GM23338 (cell line): ENCODE results near the gene TRAK1. TPM values are rescaled to one million over a fixed set of nuclear protein-coding genes. Genes with fewer than 3 reads are reported as not detected.

Source experiments
- ATAC-seq: fragments of 200-7000 bp; cut with Tn5 transposase; 3 replicates; pipeline ENCODE4 v1.9.1; 2020
- DNase-seq: peaks from one replicate; pipeline ENCODE4 v3.0.0-alpha.2; 2015; ENCODE audit warnings: low spot score
- H2AFZ ChIP-seq: fragments of 200-600 bp; sonication (generic); 2 replicates; pipeline ENCODE4 v1.8.0; 2016; ENCODE audit warnings: antibody characterized with exemption, mild to moderate bottlenecking, moderate library complexity
- H3F3A ChIP-seq: fragments of 200-600 bp; sonication (generic); replicated peaks from 2 replicates; pipeline ENCODE4 v1.8.0; 2017; ENCODE audit warnings: antibody characterized with exemption, mixed run types, low read depth
- H3K27ac ChIP-seq: fragments of 200-600 bp; sonication (generic); 2 replicates; pipeline ENCODE4 v1.6.1; 2016; ENCODE audit warnings: low read depth
- H3K27me3 ChIP-seq: fragments of 200-600 bp; sonication (generic); 2 replicates; pipeline ENCODE4 v1.8.0; 2016; ENCODE audit warnings: mild to moderate bottlenecking, mixed run types, moderate library complexity; ENCODE audit not compliant: insufficient read depth
- H3K36me3 ChIP-seq: fragments of 200-600 bp; sonication (generic); 2 replicates; pipeline ENCODE4 v1.8.0; 2016; ENCODE audit warnings: mild to moderate bottlenecking; ENCODE audit not compliant: insufficient read depth
- H3K4me1 ChIP-seq: fragments of 200-600 bp; sonication (generic); 2 replicates; pipeline ENCODE4 v1.8.0; 2016; ENCODE audit warnings: mild to moderate bottlenecking, moderate library complexity; ENCODE audit not compliant: insufficient read depth
- H3K4me2 ChIP-seq: fragments of 200-600 bp; sonication (generic); 2 replicates; pipeline ENCODE4 v1.7.1; 2017; ENCODE audit warnings: mixed run types
- H3K4me3 ChIP-seq: fragments of 200-600 bp; sonication (generic); 2 replicates; pipeline ENCODE4 v1.6.1; 2016; ENCODE audit warnings: mixed run types
- H3K79me2 ChIP-seq: fragments of 200-600 bp; sonication (generic); replicated peaks from 2 replicates; pipeline ENCODE4 v1.8.0; 2017; ENCODE audit warnings: mild to moderate bottlenecking; ENCODE audit not compliant: insufficient read depth
- H3K9me2 ChIP-seq: fragments of 200-600 bp; sonication (generic); 2 replicates; pipeline ENCODE4 v1.8.0; 2017; ENCODE audit not compliant: insufficient read depth
- H4K20me1 ChIP-seq: fragments of 200-600 bp; sonication (generic); replicated peaks from 2 replicates; pipeline ENCODE4 v1.8.0; 2017; ENCODE audit warnings: mild to moderate bottlenecking; ENCODE audit not compliant: insufficient read depth
- H3K27ac Mint-ChIP-seq: 2 replicates; pipeline ENCODE4 v1.8.0; 2020; ENCODE audit warnings: inconsistent platforms, mild to moderate bottlenecking, moderate library complexity, mixed read lengths
- H3K27me3 Mint-ChIP-seq: 3 replicates; pipeline ENCODE4 v1.8.0; 2022; ENCODE audit warnings: low read depth, mild to moderate bottlenecking, moderate library complexity, mixed read lengths, inconsistent platforms; ENCODE audit not compliant: insufficient read depth, poor library complexity
- H3K36me3 Mint-ChIP-seq: 3 replicates; pipeline ENCODE4 v1.8.0; 2021; ENCODE audit warnings: low read depth, mild to moderate bottlenecking, inconsistent platforms, moderate library complexity, mixed read lengths
- H3K4me1 Mint-ChIP-seq: 3 replicates; pipeline ENCODE4 v1.8.0; 2020; ENCODE audit warnings: mild to moderate bottlenecking, inconsistent platforms, mixed read lengths
- H3K4me3 Mint-ChIP-seq: 3 replicates; pipeline ENCODE4 v1.8.0; 2021; ENCODE audit warnings: moderate library complexity, mild to moderate bottlenecking, inconsistent platforms, mixed read lengths
- H3K9me3 Mint-ChIP-seq: 3 replicates; pipeline ENCODE4 v1.8.0; 2020; ENCODE audit warnings: moderate library complexity, mild to moderate bottlenecking, inconsistent platforms, mixed read lengths
- CTCF ChIP-seq, 2 experiments: fragments of 200-600 bp in 1 of 2; sonication (generic) in 1 of 2; conservative IDR thresholded peaks; 2 replicates each; pipeline versions ENCODE4 v1.5.1 to v1.6.1; 2016 to 2017; ENCODE audit warnings: antibody characterized with exemption in 2 of 2, low read depth in 2 of 2, mild to moderate bottlenecking in 2 of 2, moderate library complexity in 1 of 2
- ETS1 ChIP-seq: IDR thresholded peaks from 2 replicates; pipeline ENCODE4 v1.6.1; 2016; ENCODE audit warnings: antibody characterized with exemption
- EZH2phosphoT487 ChIP-seq: fragments of 200-600 bp; sonication (generic); IDR thresholded peaks from one replicate; pipeline ENCODE4 v1.8.1; 2018; ENCODE audit warnings: antibody characterized with exemption; ENCODE audit not compliant: unreplicated experiment
- POLR2AphosphoS5 ChIP-seq: IDR thresholded peaks from 2 replicates; pipeline ENCODE4 v1.6.1; 2016; ENCODE audit warnings: antibody characterized with exemption, low read depth
- STAT1 ChIP-seq: IDR thresholded peaks from one replicate; pipeline ENCODE4 v1.6.1; 2016; ENCODE audit warnings: antibody characterized with exemption; ENCODE audit not compliant: unreplicated experiment
- ZNF114 ChIP-seq: fragments of 250-450 bp; sonication (Bioruptor Pico); IDR thresholded peaks from 2 replicates; pipeline ENCODE4 v1.5.0; 2020; ENCODE audit warnings: mild to moderate bottlenecking, moderate library complexity
- ZNF331 ChIP-seq: fragments of 250-450 bp; sonication (Bioruptor Pico); IDR thresholded peaks from 2 replicates; pipeline ENCODE4 v1.5.0; 2020; ENCODE audit warnings: low read depth, mild to moderate bottlenecking, moderate library complexity
- polyA plus RNA-seq: library from polyadenylated mRNA; unstranded; fragments of >200 nt; fragmentation: Nextera tagmentation; extraction: Ambion mirVana; gene quantifications from 2 replicates; pipeline ENCODE4 v1.2.1, GENCODE V29; 2016
- total RNA-seq: library from RNA; depleted of rRNA; stranded (reverse); fragments of >200 nt; shearing (Covaris generic); gene quantifications from 2 replicates; pipeline ENCODE4 v1.2.3, GENCODE V29; 2014
- TF ChIP-seq, protein P1 (sequence below): IDR thresholded peaks from one replicate; pipeline ENCODE4 v1.6.1; 2018; ENCODE audit warnings: antibody characterized with exemption; ENCODE audit not compliant: unreplicated experiment
- TF ChIP-seq, protein P2 (sequence below): fragments of 250-450 bp; sonication (Bioruptor Pico); IDR thresholded peaks from 2 replicates; pipeline ENCODE4 v1.5.0; 2020; ENCODE audit warnings: mild to moderate bottlenecking, moderate library complexity

Gene TRAK1
- total and polyA plus RNA-seq, 2 experiments from 2014 or later, result 13.4 to 47.4 TPM

DNA sequence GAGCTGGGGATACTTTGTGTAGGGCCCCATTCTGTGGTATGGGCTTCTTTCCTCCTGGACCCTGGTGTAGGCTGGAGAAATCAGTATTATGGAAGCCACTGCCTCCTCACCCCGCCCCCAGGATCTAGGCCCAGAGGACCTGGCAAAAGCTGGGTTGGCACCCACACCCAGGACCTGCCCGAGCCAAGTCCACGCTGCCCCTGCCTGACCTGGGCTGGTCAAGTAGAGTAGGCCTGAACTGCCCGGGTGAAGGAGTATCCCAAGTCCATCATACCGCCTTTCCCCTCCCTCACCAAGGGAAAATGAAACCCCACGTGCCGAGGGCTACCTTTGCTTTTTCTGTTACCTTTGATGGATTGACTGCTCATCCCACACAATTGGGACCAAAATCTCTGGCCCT is 37.7 kb upstream of the TRAK1 start (continued):
- TF ChIP-seq, protein P1, sequence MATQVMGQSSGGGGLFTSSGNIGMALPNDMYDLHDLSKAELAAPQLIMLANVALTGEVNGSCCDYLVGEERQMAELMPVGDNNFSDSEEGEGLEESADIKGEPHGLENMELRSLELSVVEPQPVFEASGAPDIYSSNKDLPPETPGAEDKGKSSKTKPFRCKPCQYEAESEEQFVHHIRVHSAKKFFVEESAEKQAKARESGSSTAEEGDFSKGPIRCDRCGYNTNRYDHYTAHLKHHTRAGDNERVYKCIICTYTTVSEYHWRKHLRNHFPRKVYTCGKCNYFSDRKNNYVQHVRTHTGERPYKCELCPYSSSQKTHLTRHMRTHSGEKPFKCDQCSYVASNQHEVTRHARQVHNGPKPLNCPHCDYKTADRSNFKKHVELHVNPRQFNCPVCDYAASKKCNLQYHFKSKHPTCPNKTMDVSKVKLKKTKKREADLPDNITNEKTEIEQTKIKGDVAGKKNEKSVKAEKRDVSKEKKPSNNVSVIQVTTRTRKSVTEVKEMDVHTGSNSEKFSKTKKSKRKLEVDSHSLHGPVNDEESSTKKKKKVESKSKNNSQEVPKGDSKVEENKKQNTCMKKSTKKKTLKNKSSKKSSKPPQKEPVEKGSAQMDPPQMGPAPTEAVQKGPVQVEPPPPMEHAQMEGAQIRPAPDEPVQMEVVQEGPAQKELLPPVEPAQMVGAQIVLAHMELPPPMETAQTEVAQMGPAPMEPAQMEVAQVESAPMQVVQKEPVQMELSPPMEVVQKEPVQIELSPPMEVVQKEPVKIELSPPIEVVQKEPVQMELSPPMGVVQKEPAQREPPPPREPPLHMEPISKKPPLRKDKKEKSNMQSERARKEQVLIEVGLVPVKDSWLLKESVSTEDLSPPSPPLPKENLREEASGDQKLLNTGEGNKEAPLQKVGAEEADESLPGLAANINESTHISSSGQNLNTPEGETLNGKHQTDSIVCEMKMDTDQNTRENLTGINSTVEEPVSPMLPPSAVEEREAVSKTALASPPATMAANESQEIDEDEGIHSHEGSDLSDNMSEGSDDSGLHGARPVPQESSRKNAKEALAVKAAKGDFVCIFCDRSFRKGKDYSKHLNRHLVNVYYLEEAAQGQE, result no peak

- no peak for ATAC-seq
- TF ChIP-seq, protein P2, sequence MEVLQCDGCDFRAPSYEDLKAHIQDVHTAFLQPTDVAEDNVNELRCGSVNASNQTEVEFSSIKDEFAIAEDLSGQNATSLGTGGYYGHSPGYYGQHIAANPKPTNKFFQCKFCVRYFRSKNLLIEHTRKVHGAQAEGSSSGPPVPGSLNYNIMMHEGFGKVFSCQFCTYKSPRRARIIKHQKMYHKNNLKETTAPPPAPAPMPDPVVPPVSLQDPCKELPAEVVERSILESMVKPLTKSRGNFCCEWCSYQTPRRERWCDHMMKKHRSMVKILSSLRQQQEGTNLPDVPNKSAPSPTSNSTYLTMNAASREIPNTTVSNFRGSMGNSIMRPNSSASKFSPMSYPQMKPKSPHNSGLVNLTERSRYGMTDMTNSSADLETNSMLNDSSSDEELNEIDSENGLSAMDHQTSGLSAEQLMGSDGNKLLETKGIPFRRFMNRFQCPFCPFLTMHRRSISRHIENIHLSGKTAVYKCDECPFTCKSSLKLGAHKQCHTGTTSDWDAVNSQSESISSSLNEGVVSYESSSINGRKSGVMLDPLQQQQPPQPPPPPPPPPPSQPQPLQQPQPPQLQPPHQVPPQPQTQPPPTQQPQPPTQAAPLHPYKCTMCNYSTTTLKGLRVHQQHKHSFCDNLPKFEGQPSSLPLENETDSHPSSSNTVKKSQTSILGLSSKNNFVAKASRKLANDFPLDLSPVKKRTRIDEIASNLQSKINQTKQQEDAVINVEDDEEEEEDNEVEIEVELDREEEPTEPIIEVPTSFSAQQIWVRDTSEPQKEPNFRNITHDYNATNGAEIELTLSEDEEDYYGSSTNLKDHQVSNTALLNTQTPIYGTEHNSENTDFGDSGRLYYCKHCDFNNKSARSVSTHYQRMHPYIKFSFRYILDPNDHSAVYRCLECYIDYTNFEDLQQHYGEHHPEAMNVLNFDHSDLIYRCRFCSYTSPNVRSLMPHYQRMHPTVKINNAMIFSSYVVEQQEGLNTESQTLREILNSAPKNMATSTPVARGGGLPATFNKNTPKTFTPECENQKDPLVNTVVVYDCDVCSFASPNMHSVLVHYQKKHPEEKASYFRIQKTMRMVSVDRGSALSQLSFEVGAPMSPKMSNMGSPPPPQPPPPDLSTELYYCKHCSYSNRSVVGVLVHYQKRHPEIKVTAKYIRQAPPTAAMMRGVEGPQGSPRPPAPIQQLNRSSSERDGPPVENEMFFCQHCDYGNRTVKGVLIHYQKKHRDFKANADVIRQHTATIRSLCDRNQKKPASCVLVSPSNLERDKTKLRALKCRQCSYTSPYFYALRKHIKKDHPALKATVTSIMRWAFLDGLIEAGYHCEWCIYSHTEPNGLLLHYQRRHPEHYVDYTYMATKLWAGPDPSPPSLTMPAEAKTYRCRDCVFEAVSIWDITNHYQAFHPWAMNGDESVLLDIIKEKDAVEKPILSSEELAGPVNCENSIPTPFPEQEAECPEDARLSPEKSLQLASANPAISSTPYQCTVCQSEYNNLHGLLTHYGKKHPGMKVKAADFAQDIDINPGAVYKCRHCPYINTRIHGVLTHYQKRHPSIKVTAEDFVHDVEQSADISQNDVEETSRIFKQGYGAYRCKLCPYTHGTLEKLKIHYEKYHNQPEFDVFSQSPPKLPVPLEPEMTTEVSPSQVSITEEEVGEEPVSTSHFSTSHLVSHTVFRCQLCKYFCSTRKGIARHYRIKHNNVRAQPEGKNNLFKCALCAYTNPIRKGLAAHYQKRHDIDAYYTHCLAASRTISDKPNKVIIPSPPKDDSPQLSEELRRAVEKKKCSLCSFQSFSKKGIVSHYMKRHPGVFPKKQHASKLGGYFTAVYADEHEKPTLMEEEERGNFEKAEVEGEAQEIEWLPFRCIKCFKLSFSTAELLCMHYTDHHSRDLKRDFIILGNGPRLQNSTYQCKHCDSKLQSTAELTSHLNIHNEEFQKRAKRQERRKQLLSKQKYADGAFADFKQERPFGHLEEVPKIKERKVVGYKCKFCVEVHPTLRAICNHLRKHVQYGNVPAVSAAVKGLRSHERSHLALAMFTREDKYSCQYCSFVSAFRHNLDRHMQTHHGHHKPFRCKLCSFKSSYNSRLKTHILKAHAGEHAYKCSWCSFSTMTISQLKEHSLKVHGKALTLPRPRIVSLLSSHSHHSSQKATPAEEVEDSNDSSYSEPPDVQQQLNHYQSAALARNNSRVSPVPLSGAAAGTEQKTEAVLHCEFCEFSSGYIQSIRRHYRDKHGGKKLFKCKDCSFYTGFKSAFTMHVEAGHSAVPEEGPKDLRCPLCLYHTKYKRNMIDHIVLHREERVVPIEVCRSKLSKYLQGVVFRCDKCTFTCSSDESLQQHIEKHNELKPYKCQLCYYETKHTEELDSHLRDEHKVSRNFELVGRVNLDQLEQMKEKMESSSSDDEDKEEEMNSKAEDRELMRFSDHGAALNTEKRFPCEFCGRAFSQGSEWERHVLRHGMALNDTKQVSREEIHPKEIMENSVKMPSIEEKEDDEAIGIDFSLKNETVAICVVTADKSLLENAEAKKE (CRISPR knock-in tag), result no peak
- TF ChIP-seq ZNF331 (CRISPR knock-in tag) (no peak), EZH2phosphoT487 (no peak), ETS1 (no peak), POLR2AphosphoS5 (no peak), ZNF114 (CRISPR knock-in tag) (no peak), CTCF (conservative IDR thresholded peaks at IDR 0.05; ENCODE audit: low read depth in 2 of 2) (no peak), STAT1 (no peak)
- TF ChIP-seq, protein P1, result no peak
Measured at GRCh38 chr3:42055291-42055690, 35.9 kb upstream of the TRAK1 start.

More at GRCh38 chr3:42055291-42055690, 35.9 kb upstream of the TRAK1 start:
- no peak overlapping the region for H3K27ac ChIP-seq
- H3K36me3 Mint-ChIP-seq, result no peaks in the 10 kb centered on the region
- no peaks in the 10 kb centered on the region for H3K27me3 ChIP-seq
- peaks cover 58% of the 10 kb centered on the region for H3K4me1 ChIP-seq
- H3K4me2 ChIP-seq, result no peak overlapping the region
- H3K9me2 ChIP-seq, result peaks cover 6% of the 10 kb centered on the region; the same call in 1 of the 2 replicates
- no peak overlapping the region for H3K4me3 ChIP-seq
- no peaks in the 10 kb centered on the region for H3K36me3 ChIP-seq
- H2AFZ ChIP-seq, result no peak overlapping the region
- no peak for DNase-seq
- H3K4me1 Mint-ChIP-seq, result peaks cover 51% of the 10 kb centered on the region
- H3K4me3 Mint-ChIP-seq, result no peak overlapping the region
- no peaks in the 10 kb centered on the region for H4K20me1 ChIP-seq
- no peaks in the 10 kb centered on the region for H3K9me3 Mint-ChIP-seq
- H3K79me2 ChIP-seq, result peaks cover 45% of the 10 kb centered on the region
- H3F3A ChIP-seq, result no peaks in the 10 kb centered on the region
- peaks cover 6% of the 10 kb centered on the region for H3K27me3 Mint-ChIP-seq
- H3K27ac Mint-ChIP-seq, result no peak overlapping the region
